ENCODE data around the gene SH3GL1.

DNA sequence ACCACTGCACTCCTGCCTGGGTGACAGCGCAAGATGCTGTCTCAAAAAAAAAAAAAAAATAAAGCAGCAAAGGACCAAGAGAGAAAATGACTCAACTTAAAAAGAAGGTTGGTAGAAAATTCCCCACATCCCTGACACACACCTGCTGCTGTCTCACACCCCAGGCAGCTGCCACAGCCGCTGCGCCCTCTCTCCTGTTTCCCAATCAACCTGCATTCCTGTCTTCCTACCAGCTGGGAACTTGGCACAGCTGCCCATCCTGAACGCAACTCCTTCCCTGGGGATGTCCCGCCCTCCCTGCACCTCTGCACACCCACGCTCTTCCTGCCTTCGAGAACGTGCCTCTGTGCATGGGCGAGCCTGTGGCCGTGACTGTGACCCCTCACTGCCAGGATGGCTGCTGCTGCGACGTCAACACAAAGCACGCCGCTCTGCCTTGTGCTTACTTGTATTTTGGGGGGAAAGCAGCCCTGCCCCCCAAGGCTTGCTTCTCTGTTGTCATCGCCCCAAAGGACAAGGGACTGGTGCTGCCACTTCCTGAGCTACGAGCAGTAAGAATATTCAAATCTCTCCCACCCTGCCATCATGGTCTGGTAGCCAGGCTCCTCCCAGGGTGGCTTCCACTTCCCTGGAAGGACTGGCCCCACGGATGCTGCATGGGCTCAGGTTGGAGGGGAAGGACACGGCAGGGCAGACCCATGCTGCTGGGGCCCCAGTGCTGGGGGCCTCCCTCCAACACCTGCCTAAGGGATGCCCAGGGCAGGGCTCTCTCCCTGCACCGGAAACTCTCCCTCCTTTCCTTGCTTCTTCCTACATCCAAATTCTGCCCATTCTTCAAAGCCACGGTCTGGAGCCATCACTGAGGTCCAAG, 20.7 kb downstream of the SH3GL1 start:
- TF ChIP-seq POLR2AphosphoS5 (IDR thresholded peaks at IDR 0.05; ENCODE audit: low read depth, low read length) (peak; percentile 36; the same call in 1 of the 2 replicates), POLR2A (IDR thresholded peaks at IDR 0.05; ENCODE audit: low read depth, low read length) (peak; percentile 51), TAF1 (IDR thresholded peaks at IDR 0.05; ENCODE audit: borderline replicate concordance, low read depth, low read length) (0 out of 2 replicates have a peak, but pooled peaks have one; percentile 21)
